Body of pancreas (tissue), 4 donors: ENCODE results near the gene CD58. TPM values are rescaled to one million over a fixed set of nuclear protein-coding genes. Genes with fewer than 3 reads are reported as not detected.

ENCODE experiments used
- ATAC-seq: fragments of 150-250 bp; one replicate; pipeline ENCODE4 v1.9.1; 2016
- DNase-seq, 4 donors: peaks; one replicate each; pipeline ENCODE4 v3.0.0-alpha.2; 2019
- H3K27ac ChIP-seq, 4 donors: fragments of 200-600 bp; sonication (generic); 1 replicate in 3 of 4; 2 replicates in 1 of 4; pipeline versions ENCODE4 v1.5.1 to v1.6.1; 2016 to 2019; ENCODE audit warnings: mild to moderate bottlenecking in 1 of 4, mixed read lengths in 1 of 4, moderate library complexity in 1 of 4
- H3K27me3 ChIP-seq, 2 donors: fragments of 200-600 bp; sonication (generic); one replicate each; pipeline ENCODE4 v1.6.0; 2016; ENCODE audit warnings: mild to moderate bottlenecking in 1 of 2
- H3K36me3 ChIP-seq, 2 donors: fragments of 200-600 bp; sonication (generic); replicated peaks in 1 of 2; 2 replicates each; pipeline ENCODE4 v1.5.1; 2016; ENCODE audit warnings: low read depth in 2 of 2; ENCODE audit not compliant: insufficient read depth in 1 of 2
- H3K4me1 ChIP-seq: fragments of 200-600 bp; sonication (generic); one replicate; pipeline ENCODE4 v1.6.0; 2016
- H3K4me3 ChIP-seq, 2 donors: fragments of 200-600 bp; sonication (generic); 1 replicate in 1 of 2; 2 replicates in 1 of 2; pipeline ENCODE4 v1.5.1; 2016 to 2019
- H3K9me3 ChIP-seq, 3 donors: fragments of 200-600 bp; sonication (generic); 1 replicate in 2 of 3; 2 replicates in 1 of 3; pipeline ENCODE4 v1.5.1; 2016
- CTCF ChIP-seq, 7 experiments: fragments of 450-650 bp in 4 of 7; fragments of 200-600 bp in 3 of 7; sonication (generic) in 3 of 7; IDR thresholded peaks; one replicate each; pipeline ENCODE4 v1.5.1; 2016 to 2019; ENCODE audit warnings: antibody characterized with exemption in 7 of 7
- POLR2A ChIP-seq, 3 donors: fragments of 450-650 bp; IDR thresholded peaks; one replicate each; pipeline ENCODE4 v1.6.1; 2016; ENCODE audit warnings: antibody characterized with exemption in 3 of 3, mild to moderate bottlenecking in 2 of 3
- WGBS, 2 donors: methylation state at CpG; one replicate each; pipeline ENCODE4 v1.1.5; 2017; 5-methylcytosine and 5-hydroxymethylcytosine counted together
- intact Hi-C: fragments of 100-400 bp; cut with DNase I; formaldehyde crosslinking; loops from one replicate; pipeline ENCODE4 v1.15.1; 2023
- total RNA-seq, 2 donors: library from RNA; depleted of rRNA; stranded (reverse); fragments of >200 nt; gene quantifications; one replicate each; pipeline ENCODE4 v1.1.0, GENCODE V29; 2016

CD58 gene
- total RNA-seq, 2 donors from 2014 or later, result 6.6 to 15.0 TPM

DNA sequence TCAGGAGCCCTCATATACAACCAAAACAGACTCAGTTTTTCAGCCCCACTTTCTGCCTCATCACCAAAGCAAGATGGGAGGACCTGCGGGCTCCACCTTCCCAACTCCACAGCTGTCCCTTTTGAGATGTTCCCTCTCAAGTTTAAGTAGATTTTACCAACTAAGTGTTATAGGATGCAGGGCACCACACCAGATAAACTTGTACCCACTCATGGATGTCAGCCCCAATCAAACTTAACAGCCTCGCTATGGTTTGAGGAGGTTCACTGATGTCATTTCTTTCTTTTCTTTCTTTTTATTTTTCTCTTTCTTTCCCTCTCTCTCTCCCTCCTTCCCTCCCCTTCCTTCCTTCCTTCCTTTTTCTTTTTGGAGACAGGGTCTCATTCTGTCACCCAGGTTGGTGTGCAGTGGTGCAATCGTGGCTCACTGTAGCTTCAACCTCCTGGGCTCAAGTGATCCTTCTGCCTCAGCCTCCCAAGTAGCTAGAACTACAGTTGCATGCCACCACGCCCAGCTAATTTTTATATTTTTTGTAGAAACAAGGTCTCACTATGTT is 13.4 kb downstream of the CD58 start:
- Histone ChIP-seq H3K4me3 (no peak overlapping the region), H3K27ac (no peak overlapping the region), H3K36me3 (no peaks in the 10 kb centered on the region), H3K4me1 (peaks cover 4% of the 10 kb centered on the region), H3K9me3 (no peaks in the 10 kb centered on the region), H3K27me3 (no peaks in the 10 kb centered on the region)
- TF ChIP-seq POLR2A (IDR thresholded peaks at IDR 0.05), result no peak
- TF ChIP-seq CTCF (IDR thresholded peaks at IDR 0.05), result no peak
- intact Hi-C loops, result no loop called here
- ATAC-seq (no peak), DNase-seq (no peak)
- WGBS, 2 donors, result 82 to 83% methylated on average over 4 of the region's 4 CpGs

GRCh38 chr1:116556289-116557006 is 14.4 kb downstream of the CD58 start:
- H3K27me3 ChIP-seq, result no peaks in the 10 kb centered on the region
- peak overlapping the region in 1 of 4 donors; percentile 53 for H3K27ac ChIP-seq
- intact Hi-C loops, result no loop called here
- DNase-seq (peak in 1 of 4 donors; percentile 63), ATAC-seq (no peak)
- WGBS, 2 donors, result 64 to 86% methylated on average over 6 of the region's 6 CpGs
- H3K36me3 ChIP-seq, result no peaks in the 10 kb centered on the region
- peaks cover 4% of the 10 kb centered on the region for H3K4me1 ChIP-seq
- TF ChIP-seq CTCF (IDR thresholded peaks at IDR 0.05) (no peak), POLR2A (IDR thresholded peaks at IDR 0.05) (no peak)
- H3K4me3 ChIP-seq, result no peak overlapping the region
- no peaks in the 10 kb centered on the region for H3K9me3 ChIP-seq

- no peaks in the 10 kb centered on the region for H3K36me3 ChIP-seq
- H3K4me3 ChIP-seq, result no peak overlapping the region
- no peaks in the 10 kb centered on the region for H3K9me3 ChIP-seq
- no peaks in the 10 kb centered on the region for H3K27me3 ChIP-seq
- ATAC-seq, result no peak
- intact Hi-C loops, result no loop called here
- TF ChIP-seq CTCF (IDR thresholded peaks at IDR 0.05) (no peak), POLR2A (IDR thresholded peaks at IDR 0.05) (no peak)
- DNase-seq, result no peak
- H3K4me1 ChIP-seq, result peaks cover 4% of the 10 kb centered on the region
- H3K27ac ChIP-seq, result no peak overlapping the region
- 77 to 82% methylated on average over 2 of the region's 2 CpGs for WGBS, 2 donors
Observed at GRCh38 chr1:116554924-116555323, 15.9 kb downstream of the CD58 start.

- DNase-seq (no peak), ATAC-seq (no peak)
- no peaks in the 10 kb centered on the region for H3K9me3 ChIP-seq
- TF ChIP-seq POLR2A (IDR thresholded peaks at IDR 0.05), result no peak
- no peak for TF ChIP-seq CTCF (IDR thresholded peaks at IDR 0.05)
- H3K27me3 ChIP-seq, result no peaks in the 10 kb centered on the region
- intact Hi-C loops, result no loop called here
- peaks cover 4% of the 10 kb centered on the region for H3K4me1 ChIP-seq
- no peak overlapping the region for H3K4me3 ChIP-seq
- WGBS, 2 donors, result 88 to 100% methylated on average over 1 of the region's 1 CpG
- no peaks in the 10 kb centered on the region for H3K36me3 ChIP-seq
- H3K27ac ChIP-seq, result no peak overlapping the region
Observed at GRCh38 chr1:116553386-116554115, 17.3 kb downstream of the CD58 start.
